Activated CD8-positive, alpha-beta memory T cell treated with anti-CD3 and anti-CD28 coated beads for 4 hours (primary cell): ENCODE data around the gene B4GALT3.
A peak's percentile ranks its signal among the peaks of the same experiment; 100 is the strongest.
"Not testable (repeated sequence)": the region's sequence is repeated elsewhere in the genome, so short reads cannot be mapped to it uniquely, and the experiment has no call there.

Experiments
- DNase-seq, 2 donors: peaks; one replicate each; pipeline ENCODE4 v3.0.0-alpha.2; 2020; ENCODE audit warnings: low read depth in 2 of 2

B4GALT3 gene

GRCh38 chr1:161177112-161177935 lies at the start of gene B4GALT3:
Gene B4GALT3 (minus strand): TSS chr1:161177507. CDS start chr1:161176060, 1,447 bp downstream.
- peak; percentile 88 for DNase-seq

- no peak for DNase-seq
Observed at GRCh38 chr1:161226759-161227158, 49.5 kb upstream of the B4GALT3 start.

- DNase-seq: no peak
Observed at GRCh38 chr1:161226320-161226711, 49.0 kb upstream of the B4GALT3 start.

GRCh38 chr1:161225534-161226319 lies 48.4 kb upstream of the B4GALT3 start, which contains the start of gene TOMM40L:
Gene TOMM40L (plus strand): TSS chr1:161226060. CDS start chr1:161226490, 430 bp downstream.
- peak; percentile 72 to 86 for DNase-seq

- DNase-seq: no peak
Observed at GRCh38 chr1:161225178-161225533, 47.8 kb upstream of the B4GALT3 start.

GRCh38 chr1:161224695-161225087 lies 47.4 kb upstream of the B4GALT3 start:
- DNase-seq: not testable (repeated sequence)

- no peak for DNase-seq
Observed at GRCh38 chr1:161223805-161224694, 46.7 kb upstream of the B4GALT3 start.

GRCh38 chr1:161222175-161223019 lies 45.1 kb upstream of the B4GALT3 start:
- no peak for DNase-seq

- no peak for DNase-seq
Observed at GRCh38 chr1:161220002-161220401, 42.7 kb upstream of the B4GALT3 start.

- DNase-seq: no peak
Observed at GRCh38 chr1:161219078-161219892, 42.0 kb upstream of the B4GALT3 start.

- DNase-seq: no peak
Observed at GRCh38 chr1:161218301-161219077, 41.2 kb upstream of the B4GALT3 start.

GRCh38 chr1:161217831-161218230 lies 40.5 kb upstream of the B4GALT3 start:
- no peak for DNase-seq

- DNase-seq: no peak
Observed at GRCh38 chr1:161216945-161217712, 39.8 kb upstream of the B4GALT3 start.

- no peak for DNase-seq
Observed at GRCh38 chr1:161215076-161215475, 37.8 kb upstream of the B4GALT3 start, which contains the start of gene FCER1G. Gene FCER1G (plus strand): TSS chr1:161215295. CDS start chr1:161215322, 27 bp downstream.

GRCh38 chr1:161214369-161214768 lies 37.1 kb upstream of the B4GALT3 start:
- DNase-seq: no peak

- peak; percentile 45 to 48 for DNase-seq
Observed at GRCh38 chr1:161209790-161210409, 32.6 kb upstream of the B4GALT3 start.

- no peak for DNase-seq
Observed at GRCh38 chr1:161207173-161207572, 29.9 kb upstream of the B4GALT3 start.
